Activated CD4-positive, alpha-beta T cell treated with anti-CD3 and anti-CD28 coated beads, Interleukin-2, amount 50 U/mL, for 48 hours (primary cell): ENCODE measurements around the gene TOR1A.
"Not testable (repeated sequence)": the region's sequence is repeated elsewhere in the genome, so short reads cannot be mapped to it uniquely, and the experiment has no call there.

ENCODE experiments used
- DNase-seq, 2 experiments: peaks; one replicate each; pipeline ENCODE4 v3.0.0-alpha.2; 2020

TOR1A gene

GRCh38 chr9:129779560-129780190 lies 44.3 kb downstream of the TOR1A start:
- no peak for DNase-seq

DNA sequence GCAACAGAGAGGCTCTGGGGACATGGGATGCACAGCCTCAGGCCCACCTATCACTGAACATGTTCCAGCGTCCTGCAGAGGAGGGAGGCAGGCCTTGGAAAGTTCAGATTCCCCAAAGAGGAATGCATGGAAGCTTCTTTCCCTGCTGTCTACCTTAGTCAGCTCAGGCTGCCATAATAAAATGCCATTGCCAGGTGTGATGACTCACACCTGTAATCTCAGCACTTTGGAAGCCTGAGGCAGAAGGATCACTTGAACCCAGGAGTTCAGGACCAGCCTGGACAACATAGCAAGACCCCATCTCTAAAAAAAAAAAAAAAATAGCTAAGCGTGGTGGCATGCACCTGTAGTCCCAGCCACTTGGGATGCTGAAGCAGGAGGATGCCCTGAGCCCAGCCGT lies 45.5 kb downstream of the TOR1A start:
- DNase-seq: no peak

- DNase-seq: no peak
Observed at GRCh38 chr9:129777769-129778130, 46.2 kb downstream of the TOR1A start.

DNA sequence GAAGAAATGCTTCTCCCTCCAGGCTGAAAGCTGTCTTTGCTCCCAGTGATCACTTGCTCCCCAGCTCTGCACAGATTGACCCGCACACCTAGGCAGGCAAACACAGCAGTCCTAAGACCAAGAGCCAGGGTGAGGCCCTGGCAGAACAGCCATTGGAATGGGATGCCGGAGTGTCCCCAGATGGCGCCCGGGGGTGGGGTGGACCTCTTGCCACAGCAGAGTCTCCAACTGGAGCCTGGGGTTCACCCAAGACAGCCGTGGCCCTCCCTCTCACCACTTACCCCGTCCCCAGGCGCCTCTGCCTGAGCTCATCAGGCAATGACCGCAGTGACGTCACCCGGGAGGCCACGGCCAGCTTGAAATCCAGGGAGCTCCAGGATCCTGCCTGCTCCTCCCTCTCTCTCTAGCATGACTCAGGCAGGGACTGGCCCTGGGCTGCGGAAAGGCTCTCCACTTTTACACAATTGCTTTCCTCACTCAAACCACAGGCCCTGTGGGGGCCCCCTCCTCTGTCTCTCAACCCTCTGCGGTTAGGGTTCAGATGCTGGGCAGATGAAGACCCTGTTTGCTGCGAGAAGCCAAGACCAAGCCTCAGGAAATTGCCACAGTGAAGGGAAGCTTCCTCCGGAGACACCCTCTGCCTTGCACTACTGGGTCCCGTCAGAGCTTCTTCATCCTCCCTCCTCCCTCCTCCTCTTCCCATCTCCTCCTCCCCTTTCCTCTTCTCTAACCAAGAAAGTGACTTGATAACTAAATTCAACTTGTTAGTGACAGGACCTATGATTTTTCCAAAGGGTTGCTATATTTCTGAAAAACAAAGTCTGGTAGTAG lies 46.8 kb downstream of the TOR1A start:
- peak; percentile 71 to 80 for DNase-seq

GRCh38 chr9:129776566-129776937 lies 47.4 kb downstream of the TOR1A start:
- no peak for DNase-seq

DNA sequence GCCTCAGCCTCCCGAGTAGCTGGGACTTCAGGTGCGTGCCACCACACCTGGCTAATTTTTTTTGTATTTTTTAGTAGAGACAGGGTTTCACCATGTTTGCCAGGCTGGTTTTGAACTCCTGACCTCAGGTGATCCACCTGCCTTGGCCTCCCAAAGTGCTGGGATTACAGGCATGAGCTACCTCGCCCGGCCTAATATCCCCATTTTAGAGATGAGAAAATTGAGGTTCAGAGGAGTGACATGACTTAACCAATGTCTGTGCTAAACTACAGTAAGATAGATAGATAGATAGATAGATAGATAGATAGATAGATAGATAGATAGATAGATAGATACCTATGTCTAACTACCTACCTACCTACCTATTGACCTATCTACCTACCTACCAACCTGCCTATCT lies 47.8 kb downstream of the TOR1A start:
- DNase-seq: not testable (repeated sequence)

- no peak for DNase-seq
Observed at GRCh38 chr9:129775448-129775798, 48.5 kb downstream of the TOR1A start.

- no peak for DNase-seq
Observed at GRCh38 chr9:129774791-129775447, 49.0 kb downstream of the TOR1A start.

DNA sequence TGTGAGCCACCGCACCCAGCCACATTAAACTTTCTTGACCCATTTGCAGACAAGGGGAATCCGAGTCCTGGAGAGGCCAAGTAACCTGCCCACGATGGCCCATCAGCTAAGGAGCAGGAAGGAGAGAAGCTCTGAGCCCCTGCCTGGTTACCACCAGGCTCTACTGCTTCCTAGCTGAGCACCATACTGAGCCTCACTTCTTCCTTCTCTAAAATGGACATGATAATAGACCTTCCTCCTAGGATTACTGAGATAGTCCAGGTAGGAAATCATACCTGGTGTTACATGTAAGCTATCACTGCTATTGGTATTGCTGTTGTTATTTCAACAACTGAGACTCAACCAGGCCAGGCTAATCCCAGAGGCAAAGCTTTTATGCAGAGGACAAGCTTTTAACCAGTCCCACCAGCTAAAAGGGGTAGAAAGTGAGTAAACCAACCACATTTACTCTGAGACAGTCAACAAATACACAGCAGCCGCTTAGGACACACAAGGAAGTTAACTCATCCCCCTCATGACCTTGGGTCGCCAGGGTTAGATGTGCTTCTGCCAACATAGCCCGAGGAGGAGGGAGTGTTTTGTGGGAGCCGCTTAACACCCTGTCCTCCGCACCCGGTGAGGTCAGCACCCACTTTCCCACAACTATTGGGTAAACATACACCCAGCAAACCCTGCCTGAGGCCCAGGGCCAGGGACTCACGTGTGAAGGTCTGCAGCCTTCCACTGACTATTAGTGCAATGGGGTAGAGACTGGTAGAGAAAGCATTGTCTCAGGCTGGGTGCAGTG lies 50.5 kb downstream of the TOR1A start:
- DNase-seq: no peak

GRCh38 chr9:129770741-129771140 lies 53.2 kb downstream of the TOR1A start:
- DNase-seq: no peak

GRCh38 chr9:129769669-129770068 lies 54.3 kb downstream of the TOR1A start:
- no peak for DNase-seq

DNA sequence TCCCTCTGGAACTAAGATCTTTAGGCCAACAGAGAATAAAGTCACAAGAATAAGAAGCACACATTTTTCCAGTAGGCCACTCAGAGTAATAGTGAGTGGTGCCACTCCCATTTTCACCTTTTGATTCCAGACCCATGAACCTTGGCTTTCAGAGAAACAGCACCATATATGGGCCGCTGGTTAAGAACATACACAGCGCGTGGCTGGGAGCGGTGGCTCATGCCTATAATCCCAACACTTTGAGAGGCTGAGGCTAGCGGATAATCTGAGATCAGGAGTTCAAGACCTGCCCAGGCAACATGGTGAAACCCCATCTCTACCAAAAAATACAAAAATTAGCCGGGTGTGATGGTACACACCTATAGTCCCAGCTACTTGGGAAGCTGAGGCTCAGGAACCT lies 55.5 kb downstream of the TOR1A start:
- DNase-seq: no peak

DNA sequence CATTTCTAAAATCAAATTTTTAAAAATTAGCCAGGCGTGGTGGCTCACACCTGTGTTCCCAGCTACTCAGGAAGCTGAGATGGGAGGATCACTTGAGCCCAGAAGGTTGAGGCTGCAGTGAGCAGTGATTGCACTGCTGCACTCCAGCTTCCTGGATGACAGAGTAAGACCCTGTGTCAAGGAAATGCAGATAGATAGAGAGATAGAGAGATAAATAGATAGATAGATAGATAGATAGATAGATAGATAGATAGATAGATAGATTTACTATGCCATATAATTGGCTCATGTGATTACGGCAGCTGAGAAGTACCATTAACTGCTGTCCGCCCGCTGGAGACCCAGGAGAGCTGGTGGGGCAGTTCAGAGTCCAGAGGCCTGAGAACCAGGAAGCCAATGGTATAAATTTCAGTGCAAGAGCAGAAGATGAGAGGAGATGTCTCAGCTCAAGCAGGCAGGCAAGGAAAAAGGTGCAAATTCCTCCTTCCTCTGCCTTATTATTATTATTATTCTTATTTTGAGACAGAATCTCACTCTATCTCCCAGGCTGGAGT lies 58.1 kb downstream of the TOR1A start:
- no peak for DNase-seq

- no peak for DNase-seq
Observed at GRCh38 chr9:129762985-129763926, 60.7 kb downstream of the TOR1A start.
